ENCODE results near the gene KPRP.

The KPRP gene

GRCh38 chr1:152757747-152758146 is at the start of gene KPRP:
Gene KPRP, plus strand, starts transcription at chr1:152758025. Its CDS starts 1,564 bp downstream, at chr1:152759589.
- no peak for DNase-seq

GRCh38 chr1:152718238-152718637 is 39.6 kb upstream of the KPRP start:
- no peak for DNase-seq

GRCh38 chr1:152725261-152725660 is 32.6 kb upstream of the KPRP start:
- DNase-seq: no peak

- no peak for DNase-seq
These were observed 28.8 kb upstream of the KPRP start for GRCh38 chr1:152728986-152729385.

GRCh38 chr1:152735648-152736047 is 22.2 kb upstream of the KPRP start:
- no peak for DNase-seq

GRCh38 chr1:152737997-152738396 is 19.8 kb upstream of the KPRP start:
- DNase-seq: no peak

- no peak for DNase-seq
These were observed 18.0 kb upstream of the KPRP start for GRCh38 chr1:152739841-152740240.

GRCh38 chr1:152741656-152742055 is 16.2 kb upstream of the KPRP start:
- no peak for DNase-seq

GRCh38 chr1:152743371-152744145 is 14.3 kb upstream of the KPRP start:
- DNase-seq: no peak

- DNase-seq: no peak
These were observed 12.5 kb upstream of the KPRP start for GRCh38 chr1:152745289-152745704.

GRCh38 chr1:152745765-152746444 is 11.9 kb upstream of the KPRP start:
- no peak for DNase-seq

GRCh38 chr1:152747831-152748230 is 10.0 kb upstream of the KPRP start:
- DNase-seq: no peak

GRCh38 chr1:152752225-152752624 is 5.6 kb upstream of the KPRP start:
- no peak for DNase-seq

- no peak for DNase-seq
These were observed 4.2 kb upstream of the KPRP start for GRCh38 chr1:152753586-152753985.

GRCh38 chr1:152756872-152757271 is 953 bp upstream of the KPRP start:
- DNase-seq: no peak

GRCh38 chr1:152758636-152759035 is 811 bp downstream of the KPRP start:
- DNase-seq: no peak

- DNase-seq: no peak
These were observed 1.8 kb downstream of the KPRP start for GRCh38 chr1:152759453-152760173.

GRCh38 chr1:152760551-152761190 is 2.8 kb downstream of the KPRP start:
- no peak for DNase-seq

- DNase-seq: no peak
These were observed 3.9 kb downstream of the KPRP start for GRCh38 chr1:152761609-152762213.

- DNase-seq: no peak
These were observed 11.2 kb downstream of the KPRP start for GRCh38 chr1:152768847-152769533.

- no peak for DNase-seq
These were observed 12.6 kb downstream of the KPRP start for GRCh38 chr1:152770411-152770810.

- DNase-seq: no peak
These were observed 17.1 kb downstream of the KPRP start, which contains the start of gene LCE1F for GRCh38 chr1:152774875-152775274. Gene LCE1F, plus strand, starts transcription at chr1:152775140. Its CDS starts 1,232 bp downstream, at chr1:152776372.

All from activated naive CD4-positive, alpha-beta T cell treated with Interleukin-2 at 50 U/mL for 16 hours (primary cell).